Measurements from ENCODE around the gene PARD3B. TPM values are rescaled to one million over a fixed set of nuclear protein-coding genes. Genes with fewer than 3 reads are reported as not detected.
A peak's percentile ranks its signal among the peaks of the same experiment; 100 is the strongest.

The PARD3B gene
- total RNA-seq, 1 donor, result 53.1 TPM

- DNase-seq (ENCODE audit: low read depth), result no peak
- H3K4me3 ChIP-seq (ENCODE audit: low read depth, low read length), result no peak overlapping the region
- TF ChIP-seq, protein P1, sequence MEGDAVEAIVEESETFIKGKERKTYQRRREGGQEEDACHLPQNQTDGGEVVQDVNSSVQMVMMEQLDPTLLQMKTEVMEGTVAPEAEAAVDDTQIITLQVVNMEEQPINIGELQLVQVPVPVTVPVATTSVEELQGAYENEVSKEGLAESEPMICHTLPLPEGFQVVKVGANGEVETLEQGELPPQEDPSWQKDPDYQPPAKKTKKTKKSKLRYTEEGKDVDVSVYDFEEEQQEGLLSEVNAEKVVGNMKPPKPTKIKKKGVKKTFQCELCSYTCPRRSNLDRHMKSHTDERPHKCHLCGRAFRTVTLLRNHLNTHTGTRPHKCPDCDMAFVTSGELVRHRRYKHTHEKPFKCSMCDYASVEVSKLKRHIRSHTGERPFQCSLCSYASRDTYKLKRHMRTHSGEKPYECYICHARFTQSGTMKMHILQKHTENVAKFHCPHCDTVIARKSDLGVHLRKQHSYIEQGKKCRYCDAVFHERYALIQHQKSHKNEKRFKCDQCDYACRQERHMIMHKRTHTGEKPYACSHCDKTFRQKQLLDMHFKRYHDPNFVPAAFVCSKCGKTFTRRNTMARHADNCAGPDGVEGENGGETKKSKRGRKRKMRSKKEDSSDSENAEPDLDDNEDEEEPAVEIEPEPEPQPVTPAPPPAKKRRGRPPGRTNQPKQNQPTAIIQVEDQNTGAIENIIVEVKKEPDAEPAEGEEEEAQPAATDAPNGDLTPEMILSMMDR (IDR thresholded peaks at IDR 0.05; ENCODE audit: insufficient read depth, low read depth, low read length), result no peak
Observed at GRCh38 chr2:205193836-205194228, 648.6 kb downstream of the PARD3B start.

- no peak for DNase-seq (ENCODE audit: low read depth)
- H3K4me3 ChIP-seq (ENCODE audit: low read depth, low read length), result no peak overlapping the region
- TF ChIP-seq, protein P1 (IDR thresholded peaks at IDR 0.05; ENCODE audit: insufficient read depth, low read depth, low read length), result no peak
Observed at GRCh38 chr2:205197468-205198139, 652.3 kb downstream of the PARD3B start.

DNA sequence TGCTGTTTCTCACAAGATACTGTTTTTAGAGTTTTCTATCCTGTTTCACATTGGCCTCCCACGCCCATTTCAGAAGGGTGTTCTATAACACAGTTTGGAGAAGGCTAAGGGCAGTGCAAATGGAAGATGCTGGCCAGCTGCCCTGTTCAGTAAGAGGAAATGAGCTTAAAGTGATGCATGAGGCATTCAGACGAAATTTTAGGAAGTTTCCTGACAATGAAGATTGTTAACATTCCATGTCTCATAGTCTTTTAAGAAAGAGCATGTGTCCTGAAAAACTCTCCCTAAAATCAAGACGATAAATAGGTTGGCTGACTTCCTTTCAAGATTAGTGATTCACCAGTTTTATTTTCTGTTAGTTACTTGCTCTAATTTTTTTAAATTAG is 652.9 kb downstream of the PARD3B start:
- DNase-seq (ENCODE audit: low read depth), result peak; percentile 56
- no peak overlapping the region for H3K4me3 ChIP-seq (ENCODE audit: low read depth, low read length)
- TF ChIP-seq, protein P1 (IDR thresholded peaks at IDR 0.05; ENCODE audit: insufficient read depth, low read depth, low read length), result no peak

DNA sequence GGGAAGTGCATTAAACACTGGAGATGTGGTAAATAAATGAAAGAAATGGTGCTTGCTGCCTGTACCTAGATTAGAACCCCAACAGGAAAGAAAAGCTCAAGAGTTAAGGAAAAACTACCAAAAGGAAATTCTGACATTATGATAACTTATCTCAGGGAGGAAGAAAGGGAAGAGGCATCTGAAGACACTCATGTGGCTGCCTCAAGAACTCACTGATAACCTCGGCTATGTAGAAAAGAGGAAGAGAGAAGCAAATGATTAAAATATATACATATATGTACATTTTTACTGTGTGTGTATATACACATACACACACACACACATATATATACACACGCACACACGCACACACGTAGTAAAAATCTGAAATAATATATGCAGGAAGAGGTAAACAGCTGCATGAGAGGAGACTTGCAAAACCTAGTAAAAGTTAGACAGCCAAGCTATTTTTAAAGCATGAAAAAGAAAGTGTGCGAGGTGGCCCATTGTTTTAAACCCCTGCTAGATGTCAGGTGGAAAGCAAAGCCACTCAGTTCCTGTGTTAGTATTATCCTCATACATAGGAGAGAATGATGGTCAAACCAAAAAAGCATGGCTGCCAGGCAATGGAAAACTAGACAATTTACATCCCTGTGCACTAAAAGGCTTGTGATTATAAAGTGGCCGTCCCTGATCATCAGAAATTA is 654.0 kb downstream of the PARD3B start:
- no peak overlapping the region for H3K4me3 ChIP-seq (ENCODE audit: low read depth, low read length)
- no peak for DNase-seq (ENCODE audit: low read depth)
- TF ChIP-seq, protein P1 (IDR thresholded peaks at IDR 0.05; ENCODE audit: insufficient read depth, low read depth, low read length), result no peak

DNA sequence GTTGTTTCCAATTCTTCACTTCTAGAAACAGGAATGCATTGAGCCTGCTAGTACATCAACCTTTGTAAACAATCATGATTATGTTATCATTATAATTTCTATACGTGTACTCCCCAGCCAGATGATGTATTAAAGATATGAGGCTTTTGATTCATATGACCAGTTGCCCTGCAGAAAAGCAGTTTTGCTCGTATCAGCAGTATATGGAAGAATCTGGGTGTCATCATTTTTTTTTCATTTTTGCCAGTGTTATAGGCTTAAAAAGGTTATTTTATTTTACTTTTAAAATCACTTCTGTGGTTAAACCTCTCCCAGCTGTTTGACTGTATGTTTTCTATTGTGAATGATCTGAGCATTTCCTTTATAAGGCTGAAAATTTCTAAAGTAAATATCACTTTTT is 665.2 kb downstream of the PARD3B start:
- TF ChIP-seq, protein P1 (IDR thresholded peaks at IDR 0.05; ENCODE audit: insufficient read depth, low read depth, low read length), result no peak
- no peak overlapping the region for H3K4me3 ChIP-seq (ENCODE audit: low read depth, low read length)
- no peak for DNase-seq (ENCODE audit: low read depth)

DNA sequence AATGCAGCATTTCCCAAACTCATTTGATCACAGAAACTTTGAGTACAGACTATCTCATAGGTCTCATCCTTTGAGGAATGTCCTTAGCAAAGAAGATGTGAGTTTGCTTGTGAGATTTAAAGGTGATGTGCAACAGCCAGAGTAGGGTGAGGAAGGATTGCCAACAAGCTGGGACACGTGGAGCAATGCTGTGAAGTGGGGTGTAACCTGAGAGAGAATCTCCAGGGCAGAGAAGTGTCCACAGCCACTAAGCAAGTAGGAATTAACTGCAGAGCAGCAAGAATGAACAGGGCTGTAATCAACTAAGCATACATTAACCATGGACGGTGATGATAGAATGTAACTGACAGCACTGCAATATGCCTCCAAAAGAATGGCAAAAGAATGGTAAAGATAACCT is 667.1 kb downstream of the PARD3B start:
- H3K4me3 ChIP-seq (ENCODE audit: low read depth, low read length), result no peak overlapping the region
- DNase-seq (ENCODE audit: low read depth), result no peak
- TF ChIP-seq, protein P1 (IDR thresholded peaks at IDR 0.05; ENCODE audit: insufficient read depth, low read depth, low read length), result no peak
